Measurements from ENCODE around the gene CDC5L.

Gene CDC5L

DNA sequence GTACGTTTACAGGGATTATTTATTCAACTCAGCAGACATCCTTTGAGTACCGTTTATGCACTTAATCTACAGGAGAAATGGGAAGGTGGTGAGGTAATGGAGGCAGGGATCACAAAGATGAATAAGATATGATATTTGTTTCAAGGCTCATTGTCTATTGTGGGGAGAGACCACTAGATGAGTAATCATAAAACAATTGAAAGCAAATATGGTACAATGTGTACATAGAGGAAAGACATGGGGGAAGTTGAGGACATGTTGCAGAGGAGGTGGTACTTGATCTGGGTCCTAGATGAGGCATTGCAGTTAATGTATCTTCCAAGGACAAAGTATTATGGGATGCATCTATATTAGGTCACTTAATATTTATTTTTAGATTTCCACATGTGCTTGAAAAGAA, 13.7 kb upstream of the CDC5L start:
- H3K9me3 ChIP-seq (ENCODE audit: control insufficient read depth, low read length) = no peaks in the 10 kb centered on the region
- H3K36me3 ChIP-seq (ENCODE audit: control insufficient read depth, insufficient read depth, low read length) = no peaks in the 10 kb centered on the region
- H3K4me3 ChIP-seq (ENCODE audit: extremely low read depth, insufficient read depth, low read length, poor library complexity, severe bottlenecking) = no peak overlapping the region
- H3K4me1 ChIP-seq (ENCODE audit: control insufficient read depth, insufficient read depth, low read length, poor library complexity, severe bottlenecking) = no peaks in the 10 kb centered on the region
- 75% methylated on average over 2 of the region's 2 CpGs; no CpG with 5 or more reads in 1 of the 2 experiments for WGBS, 2 experiments (ENCODE audit: insufficient coverage in 2 of 2)
- no peak overlapping the region for H3K27ac ChIP-seq (ENCODE audit: low read depth, low read length, severe bottlenecking)

DNA sequence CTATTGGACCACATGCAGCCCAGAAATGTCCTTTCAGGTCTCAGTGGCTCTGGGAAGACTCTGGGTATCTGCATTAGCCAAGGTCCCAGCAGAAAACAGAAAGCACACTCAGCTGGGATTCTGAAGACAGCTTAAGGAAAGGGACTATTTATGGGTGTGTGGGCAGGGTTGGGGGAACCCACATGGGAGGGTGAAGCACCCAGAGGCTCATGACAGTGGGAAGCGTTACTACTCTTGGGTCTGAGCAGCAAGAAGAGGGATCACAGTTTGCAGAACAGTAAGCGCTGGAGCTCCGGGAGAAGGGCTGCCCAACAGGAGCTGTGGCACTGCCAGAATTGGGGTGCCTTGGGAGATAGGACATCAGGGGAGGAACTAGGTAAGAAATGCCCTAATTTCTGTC, 12.4 kb upstream of the CDC5L start:
- Histone ChIP-seq H3K36me3 (ENCODE audit: control insufficient read depth, insufficient read depth, low read length) (no peaks in the 10 kb centered on the region), H3K4me3 (ENCODE audit: extremely low read depth, insufficient read depth, low read length, poor library complexity, severe bottlenecking) (no peak overlapping the region), H3K4me1 (ENCODE audit: control insufficient read depth, insufficient read depth, low read length, poor library complexity, severe bottlenecking) (no peaks in the 10 kb centered on the region), H3K27ac (ENCODE audit: low read depth, low read length, severe bottlenecking) (no peak overlapping the region), H3K9me3 (ENCODE audit: control insufficient read depth, low read length) (no peaks in the 10 kb centered on the region)
- 94 to 100% methylated on average over 2 of the region's 3 CpGs for whole genome bisulfite sequencing, 2 experiments (ENCODE audit: insufficient coverage in 2 of 2)

DNA sequence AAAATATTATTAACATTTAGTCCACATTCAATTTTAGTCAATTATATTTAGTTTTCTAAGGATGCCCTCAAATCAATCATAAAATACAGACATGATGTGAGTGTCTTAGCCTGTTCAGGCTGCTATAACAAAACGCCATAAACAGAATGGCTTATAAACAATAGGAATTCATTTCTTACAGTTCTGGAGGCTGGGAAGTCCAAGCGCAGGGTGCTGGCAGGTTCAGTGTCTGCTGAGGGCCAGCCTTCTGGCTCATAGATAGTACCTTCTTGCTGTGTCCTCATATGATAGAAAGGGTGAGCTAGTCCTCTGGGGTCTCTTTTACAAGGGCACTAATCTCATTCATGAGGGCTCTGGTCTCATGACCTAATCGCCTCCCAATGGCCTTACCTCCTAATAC, 10.0 kb upstream of the CDC5L start:
- Histone ChIP-seq H3K9me3 (ENCODE audit: control insufficient read depth, low read length) (no peaks in the 10 kb centered on the region), H3K27ac (ENCODE audit: low read depth, low read length, severe bottlenecking) (no peak overlapping the region), H3K4me1 (ENCODE audit: control insufficient read depth, insufficient read depth, low read length, poor library complexity, severe bottlenecking) (no peaks in the 10 kb centered on the region), H3K36me3 (ENCODE audit: control insufficient read depth, insufficient read depth, low read length) (no peaks in the 10 kb centered on the region), H3K4me3 (ENCODE audit: extremely low read depth, insufficient read depth, low read length, poor library complexity, severe bottlenecking) (no peak overlapping the region)
- WGBS, 2 experiments (ENCODE audit: insufficient coverage in 2 of 2) = 80 to 82% methylated on average over 1 of the region's 3 CpGs

DNA sequence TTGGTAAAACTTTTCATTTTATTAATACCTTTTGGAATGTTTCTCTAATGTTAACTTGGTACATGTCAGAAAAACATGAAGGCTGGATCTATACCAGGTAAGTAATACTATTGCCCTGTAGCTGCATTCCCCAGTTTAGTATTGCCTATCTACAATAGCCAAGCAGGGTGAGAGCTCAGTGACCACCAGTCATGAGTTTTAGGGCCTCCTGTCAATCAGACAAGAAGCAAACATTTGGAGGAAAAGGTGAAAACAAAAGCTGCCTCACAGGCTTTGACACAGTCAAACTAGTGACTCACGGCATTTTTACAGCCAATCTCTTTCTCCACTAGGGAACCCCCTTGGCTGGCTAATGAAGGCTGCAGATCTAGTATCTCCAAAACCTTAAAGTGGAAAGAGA, 9.5 kb upstream of the CDC5L start:
- H3K27ac ChIP-seq (ENCODE audit: low read depth, low read length, severe bottlenecking) = no peak overlapping the region
- H3K36me3 ChIP-seq (ENCODE audit: control insufficient read depth, insufficient read depth, low read length) = no peaks in the 10 kb centered on the region
- 100% methylated on average over 1 of the region's 1 CpG; no CpG with 5 or more reads in 1 of the 2 experiments for WGBS, 2 experiments (ENCODE audit: insufficient coverage in 2 of 2)
- no peak overlapping the region for H3K4me3 ChIP-seq (ENCODE audit: extremely low read depth, insufficient read depth, low read length, poor library complexity, severe bottlenecking)
- no peaks in the 10 kb centered on the region for H3K9me3 ChIP-seq (ENCODE audit: control insufficient read depth, low read length)
- H3K4me1 ChIP-seq (ENCODE audit: control insufficient read depth, insufficient read depth, low read length, poor library complexity, severe bottlenecking) = no peaks in the 10 kb centered on the region

DNA sequence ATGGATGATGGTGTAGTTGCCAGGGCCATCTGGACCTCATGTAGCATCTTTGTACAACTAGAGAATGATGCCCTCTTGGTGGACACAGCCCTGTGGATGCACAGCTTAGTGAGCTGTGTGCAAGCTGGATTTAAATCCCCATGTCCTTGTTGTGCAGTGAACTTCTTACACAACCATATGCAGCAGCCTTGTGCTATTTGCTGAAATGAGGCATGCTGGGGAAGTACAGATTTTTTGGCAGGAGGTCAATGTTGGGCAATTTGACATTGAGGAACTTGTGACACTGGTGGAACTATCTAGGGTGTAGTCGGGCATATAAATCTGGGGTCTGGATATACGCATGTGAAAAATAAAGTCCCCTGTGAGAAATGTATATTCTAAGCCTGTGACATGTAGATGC, 5.8 kb upstream of the CDC5L start:
- H3K27ac ChIP-seq (ENCODE audit: low read depth, low read length, severe bottlenecking) = no peak overlapping the region
- WGBS, 2 experiments (ENCODE audit: insufficient coverage in 2 of 2) = 100% methylated on average over 1 of the region's 2 CpGs
- no peak overlapping the region for H3K4me3 ChIP-seq (ENCODE audit: extremely low read depth, insufficient read depth, low read length, poor library complexity, severe bottlenecking)
- no peaks in the 10 kb centered on the region for H3K4me1 ChIP-seq (ENCODE audit: control insufficient read depth, insufficient read depth, low read length, poor library complexity, severe bottlenecking)
- H3K9me3 ChIP-seq (ENCODE audit: control insufficient read depth, low read length) = no peaks in the 10 kb centered on the region
- no peaks in the 10 kb centered on the region for H3K36me3 ChIP-seq (ENCODE audit: control insufficient read depth, insufficient read depth, low read length)

DNA sequence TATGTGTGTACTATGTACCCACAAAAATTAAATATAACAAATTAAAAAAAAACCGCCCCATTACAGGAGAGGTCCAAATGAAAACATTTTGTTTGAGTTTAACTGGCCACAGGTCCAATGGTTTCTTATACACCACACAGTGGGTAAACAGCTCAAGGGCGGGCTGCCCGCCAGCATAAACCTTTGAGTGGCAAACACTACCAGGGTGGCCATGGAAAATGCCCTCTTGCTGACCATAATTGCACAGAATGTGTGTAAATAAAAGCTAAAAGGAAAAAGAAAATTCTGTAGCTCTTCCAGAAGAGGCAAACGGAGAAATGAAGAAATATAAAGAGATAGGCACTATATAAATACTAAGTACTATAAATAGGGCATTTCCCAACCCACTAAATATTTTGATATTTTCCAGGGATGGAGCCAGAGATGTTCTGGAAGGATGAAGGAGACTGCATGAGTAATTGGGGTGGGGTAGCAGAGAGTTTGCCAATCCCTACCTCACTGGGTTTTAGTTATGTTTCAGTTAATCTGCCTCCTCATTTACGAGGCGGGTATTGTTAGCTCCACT, 1.1 kb upstream of the CDC5L start:
- no peaks in the 10 kb centered on the region for H3K9me3 ChIP-seq (ENCODE audit: control insufficient read depth, low read length)
- H3K4me3 ChIP-seq (ENCODE audit: extremely low read depth, insufficient read depth, low read length, poor library complexity, severe bottlenecking) = peak overlapping the region; percentile 76
- WGBS, 2 experiments (ENCODE audit: insufficient coverage in 2 of 2) = 100% methylated on average over 1 to 2 of the region's 6 CpGs
- H3K36me3 ChIP-seq (ENCODE audit: control insufficient read depth, insufficient read depth, low read length) = peaks cover 12% of the 10 kb centered on the region
- H3K27ac ChIP-seq (ENCODE audit: low read depth, low read length, severe bottlenecking) = peak overlapping the region; percentile 99
- peaks cover 8% of the 10 kb centered on the region for H3K4me1 ChIP-seq (ENCODE audit: control insufficient read depth, insufficient read depth, low read length, poor library complexity, severe bottlenecking)

- peaks cover 16% of the 10 kb centered on the region for H3K36me3 ChIP-seq (ENCODE audit: control insufficient read depth, insufficient read depth, low read length)
- H3K4me1 ChIP-seq (ENCODE audit: control insufficient read depth, insufficient read depth, low read length, poor library complexity, severe bottlenecking) = peaks cover 8% of the 10 kb centered on the region
- H3K27ac ChIP-seq (ENCODE audit: low read depth, low read length, severe bottlenecking) = peak overlapping the region; percentile 99
- H3K9me3 ChIP-seq (ENCODE audit: control insufficient read depth, low read length) = no peaks in the 10 kb centered on the region
- 36% methylated on average over 7 of the region's 8 CpGs for WGBS, 2 experiments (ENCODE audit: insufficient coverage in 2 of 2)
- H3K4me3 ChIP-seq (ENCODE audit: extremely low read depth, insufficient read depth, low read length, poor library complexity, severe bottlenecking) = peak overlapping the region; percentile 76
Observed at GRCh38 chr6:44386929-44387345, 569 bp upstream of the CDC5L start.

DNA sequence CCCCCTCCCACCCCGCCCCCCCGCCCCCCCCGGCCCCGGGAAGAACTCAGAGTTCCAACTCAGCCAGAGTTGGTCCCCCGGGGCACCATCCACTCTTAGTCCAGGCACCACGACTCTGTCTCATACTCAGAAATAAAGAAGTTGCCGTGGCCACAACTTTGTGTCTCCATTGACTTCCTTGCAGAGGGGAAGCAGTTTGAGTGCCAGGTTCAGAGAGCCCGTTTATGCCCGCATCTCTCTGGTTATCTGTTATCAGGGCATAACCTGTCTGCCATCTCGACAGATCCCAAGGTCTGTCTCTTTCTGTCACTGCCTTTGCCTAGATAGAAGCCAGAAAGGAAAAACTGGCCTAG, 605 bp downstream of the CDC5L start:
- Histone ChIP-seq H3K4me3 (ENCODE audit: extremely low read depth, insufficient read depth, low read length, poor library complexity, severe bottlenecking) (peak overlapping the region; percentile 76), H3K9me3 (ENCODE audit: control insufficient read depth, low read length) (no peaks in the 10 kb centered on the region), H3K4me1 (ENCODE audit: control insufficient read depth, insufficient read depth, low read length, poor library complexity, severe bottlenecking) (peaks cover 8% of the 10 kb centered on the region), H3K36me3 (ENCODE audit: control insufficient read depth, insufficient read depth, low read length) (peaks cover 25% of the 10 kb centered on the region), H3K27ac (ENCODE audit: low read depth, low read length, severe bottlenecking) (peak overlapping the region; percentile 41)
- WGBS, 2 experiments (ENCODE audit: insufficient coverage in 2 of 2) = 0 to 2% methylated on average over 5 of the region's 10 CpGs

DNA sequence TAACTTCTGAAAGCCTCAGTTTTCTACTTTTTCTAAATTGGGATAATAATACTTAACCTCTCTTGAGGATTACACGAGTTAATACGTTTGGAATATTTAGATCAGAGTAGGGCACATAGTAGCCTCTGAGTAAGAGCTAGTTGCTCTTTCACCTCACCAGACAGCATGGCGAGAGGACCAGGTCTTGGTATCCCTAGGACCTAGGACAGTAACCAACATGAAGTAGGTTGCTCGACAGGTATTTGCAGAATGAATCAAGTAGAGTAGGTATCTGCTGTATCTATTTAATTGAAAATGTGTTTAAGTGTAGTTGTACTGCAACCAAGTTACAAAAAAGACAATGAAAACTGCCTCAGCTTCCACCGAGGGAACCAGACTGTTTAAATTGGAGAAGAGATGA, 1.4 kb downstream of the CDC5L start:
- H3K27ac ChIP-seq (ENCODE audit: low read depth, low read length, severe bottlenecking) = no peak overlapping the region
- H3K4me1 ChIP-seq (ENCODE audit: control insufficient read depth, insufficient read depth, low read length, poor library complexity, severe bottlenecking) = peaks cover 8% of the 10 kb centered on the region
- peak overlapping the region; percentile 76 for H3K4me3 ChIP-seq (ENCODE audit: extremely low read depth, insufficient read depth, low read length, poor library complexity, severe bottlenecking)
- no peaks in the 10 kb centered on the region for H3K9me3 ChIP-seq (ENCODE audit: control insufficient read depth, low read length)
- 83 to 86% methylated on average over 5 of the region's 5 CpGs for WGBS, 2 experiments (ENCODE audit: insufficient coverage in 2 of 2)
- peaks cover 33% of the 10 kb centered on the region for H3K36me3 ChIP-seq (ENCODE audit: control insufficient read depth, insufficient read depth, low read length)

- Histone ChIP-seq H3K4me1 (ENCODE audit: control insufficient read depth, insufficient read depth, low read length, poor library complexity, severe bottlenecking) (peaks cover 8% of the 10 kb centered on the region), H3K27ac (ENCODE audit: low read depth, low read length, severe bottlenecking) (no peak overlapping the region), H3K36me3 (ENCODE audit: control insufficient read depth, insufficient read depth, low read length) (peaks cover 45% of the 10 kb centered on the region), H3K4me3 (ENCODE audit: extremely low read depth, insufficient read depth, low read length, poor library complexity, severe bottlenecking) (no peak overlapping the region), H3K9me3 (ENCODE audit: control insufficient read depth, low read length) (no peaks in the 10 kb centered on the region)
- WGBS, 2 experiments (ENCODE audit: insufficient coverage in 2 of 2) = 93 to 100% methylated on average over 1 of the region's 1 CpG
Observed at GRCh38 chr6:44390158-44390683, 2.7 kb downstream of the CDC5L start.

GRCh38 chr6:44395501-44395900, 8.0 kb downstream of the CDC5L start:
- no peak overlapping the region for H3K4me3 ChIP-seq (ENCODE audit: extremely low read depth, insufficient read depth, low read length, poor library complexity, severe bottlenecking)
- no peaks in the 10 kb centered on the region for H3K9me3 ChIP-seq (ENCODE audit: control insufficient read depth, low read length)
- no peak overlapping the region for H3K27ac ChIP-seq (ENCODE audit: low read depth, low read length, severe bottlenecking)
- H3K4me1 ChIP-seq (ENCODE audit: control insufficient read depth, insufficient read depth, low read length, poor library complexity, severe bottlenecking) = no peaks in the 10 kb centered on the region
- 100% methylated on average over 1 to 2 of the region's 2 CpGs for WGBS, 2 experiments (ENCODE audit: insufficient coverage in 2 of 2)
- H3K36me3 ChIP-seq (ENCODE audit: control insufficient read depth, insufficient read depth, low read length) = peaks cover 76% of the 10 kb centered on the region

Measured in mesodermal cell (in vitro differentiated cells).